NCI-H82 (cell line): ENCODE measurements around the gene COLEC12.

Experiments
- DNase-seq: peaks from one replicate; lab custom pipeline; 2025; lab: John Stamatoyannopoulos, UW

The COLEC12 gene

DNA sequence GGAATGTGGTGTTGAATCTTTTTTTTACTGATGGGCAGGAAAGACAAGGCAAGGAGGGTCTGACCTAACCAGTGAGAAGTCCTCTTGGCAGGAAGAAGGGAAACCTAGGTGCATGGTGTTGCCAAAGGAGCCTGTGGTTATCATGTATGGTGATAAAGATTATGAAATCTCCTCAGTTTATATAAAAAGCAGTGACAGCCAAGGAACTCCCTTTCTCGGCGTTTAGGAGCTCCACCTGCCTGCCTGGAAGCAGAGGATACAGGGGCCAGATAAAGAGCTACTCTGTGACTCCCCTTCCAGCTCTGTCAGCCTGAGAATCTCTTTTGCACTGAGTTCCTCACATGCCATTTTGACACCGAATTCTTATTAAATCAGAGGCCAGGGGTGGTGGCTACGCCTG, 26.1 kb downstream of the COLEC12 start:
- DNase-seq = no peak

GRCh38 chr18:473802-474201, 26.7 kb downstream of the COLEC12 start:
- no peak for DNase-seq

GRCh38 chr18:471716-472115, 28.8 kb downstream of the COLEC12 start:
- no peak for DNase-seq

- no peak for DNase-seq
Measured at GRCh38 chr18:470661-471501, 29.6 kb downstream of the COLEC12 start.

- peak; percentile 51 for DNase-seq
Measured at GRCh38 chr18:468955-469790, 31.3 kb downstream of the COLEC12 start.

GRCh38 chr18:463827-464541, 36.5 kb downstream of the COLEC12 start:
- DNase-seq = peak; percentile 44

- no peak for DNase-seq
Measured at GRCh38 chr18:463403-463802, 37.1 kb downstream of the COLEC12 start.

DNA sequence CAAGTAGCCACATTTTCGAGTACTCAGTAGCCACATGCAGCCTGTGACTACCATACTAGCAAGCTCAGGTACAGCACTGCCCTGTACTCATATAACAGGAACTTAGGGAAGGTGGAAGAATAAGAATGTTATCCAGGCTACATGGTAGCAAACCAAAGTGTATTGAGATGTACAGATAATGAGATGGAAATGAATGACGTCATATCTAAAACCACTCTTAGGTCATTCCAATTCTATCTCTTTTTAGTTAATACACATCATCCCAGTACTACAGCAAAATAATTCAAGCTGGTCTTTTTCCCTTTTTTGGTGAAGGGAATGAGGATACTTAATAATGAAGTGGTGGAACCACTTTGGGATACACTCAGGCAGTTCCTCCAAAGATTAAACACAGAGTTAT, 38.7 kb downstream of the COLEC12 start:
- no peak for DNase-seq

DNA sequence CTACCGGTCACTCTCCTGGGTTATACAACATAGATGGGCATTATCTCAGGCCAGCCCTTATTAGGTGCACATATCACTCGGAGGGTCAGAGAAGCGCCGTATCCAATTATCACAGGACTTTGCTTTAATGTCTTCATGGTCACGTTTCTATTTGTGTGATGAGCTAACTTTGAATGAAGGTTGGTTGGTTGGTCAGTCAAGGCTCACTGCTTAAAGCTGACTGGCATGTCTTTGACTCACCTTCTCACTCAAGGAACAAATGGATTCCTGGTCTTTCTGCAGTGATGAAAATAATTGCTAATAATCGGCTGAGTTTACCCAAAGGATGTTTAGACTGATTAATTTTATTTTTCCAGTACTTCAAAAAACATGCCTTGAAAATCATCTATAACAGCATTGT, 39.7 kb downstream of the COLEC12 start:
- no peak for DNase-seq

DNA sequence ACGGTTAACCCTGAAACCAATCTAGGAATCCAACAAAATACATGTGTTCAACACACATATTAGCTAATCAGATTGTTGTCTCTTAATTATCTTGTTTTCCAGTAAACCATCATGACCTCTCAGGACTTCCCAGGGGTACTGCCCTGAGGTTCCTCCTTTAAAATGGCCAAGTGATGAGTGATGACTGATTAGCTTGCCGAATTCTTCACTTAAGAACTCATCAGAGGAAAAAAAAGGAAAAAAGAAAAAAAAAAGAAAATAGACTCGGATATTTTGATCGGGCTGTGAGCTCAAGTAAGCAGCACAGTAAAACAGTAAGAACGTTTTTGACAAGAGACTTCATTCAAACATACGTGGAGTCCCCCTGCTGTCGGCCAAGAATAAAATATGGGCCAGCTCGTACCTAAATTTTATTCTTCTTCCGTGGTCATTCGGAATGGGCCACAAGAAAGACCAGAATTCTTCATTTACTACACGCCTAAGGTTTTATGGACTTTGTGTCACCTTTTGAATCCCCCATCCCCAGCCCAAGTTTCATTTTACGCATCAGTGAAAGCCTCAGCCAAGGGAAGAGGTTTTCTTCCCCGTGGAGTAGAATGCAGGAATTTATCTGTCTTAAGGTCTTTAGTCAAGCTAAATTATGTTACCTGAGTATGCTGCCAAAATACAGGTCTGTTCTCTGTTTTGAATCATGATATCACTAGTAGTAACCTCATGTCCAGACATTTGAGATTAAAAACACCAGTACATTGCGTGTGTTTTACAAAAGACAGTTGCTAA, 40.5 kb downstream of the COLEC12 start:
- DNase-seq = no peak

GRCh38 chr18:457521-458412, 42.7 kb downstream of the COLEC12 start:
- DNase-seq = no peak

GRCh38 chr18:457140-457519, 43.4 kb downstream of the COLEC12 start:
- DNase-seq = peak; percentile 97

- DNase-seq = no peak
Measured at GRCh38 chr18:456361-457139, 44.0 kb downstream of the COLEC12 start.

DNA sequence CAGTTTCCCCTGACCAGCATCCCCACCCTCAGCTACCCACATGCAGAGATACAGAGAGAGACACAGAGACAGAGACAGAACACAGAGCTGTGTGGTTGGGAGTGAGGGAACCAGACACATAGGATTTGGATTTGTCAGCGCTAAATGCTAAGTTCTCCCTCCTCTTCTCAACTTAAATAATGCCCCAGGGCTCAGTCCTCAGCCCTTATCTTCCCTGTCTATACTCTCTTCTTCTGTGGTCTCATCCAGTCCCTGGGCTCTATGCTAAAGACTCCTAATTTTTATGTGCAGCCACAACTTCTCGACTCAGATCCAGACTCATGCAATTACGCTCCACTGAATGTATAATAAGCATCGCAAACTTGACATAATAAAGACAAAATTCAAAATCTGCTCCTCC, 47.1 kb downstream of the COLEC12 start:
- DNase-seq = no peak

GRCh38 chr18:452816-453215, 47.7 kb downstream of the COLEC12 start:
- DNase-seq = no peak

GRCh38 chr18:449374-449773, 51.1 kb downstream of the COLEC12 start:
- DNase-seq = peak; percentile 82

DNA sequence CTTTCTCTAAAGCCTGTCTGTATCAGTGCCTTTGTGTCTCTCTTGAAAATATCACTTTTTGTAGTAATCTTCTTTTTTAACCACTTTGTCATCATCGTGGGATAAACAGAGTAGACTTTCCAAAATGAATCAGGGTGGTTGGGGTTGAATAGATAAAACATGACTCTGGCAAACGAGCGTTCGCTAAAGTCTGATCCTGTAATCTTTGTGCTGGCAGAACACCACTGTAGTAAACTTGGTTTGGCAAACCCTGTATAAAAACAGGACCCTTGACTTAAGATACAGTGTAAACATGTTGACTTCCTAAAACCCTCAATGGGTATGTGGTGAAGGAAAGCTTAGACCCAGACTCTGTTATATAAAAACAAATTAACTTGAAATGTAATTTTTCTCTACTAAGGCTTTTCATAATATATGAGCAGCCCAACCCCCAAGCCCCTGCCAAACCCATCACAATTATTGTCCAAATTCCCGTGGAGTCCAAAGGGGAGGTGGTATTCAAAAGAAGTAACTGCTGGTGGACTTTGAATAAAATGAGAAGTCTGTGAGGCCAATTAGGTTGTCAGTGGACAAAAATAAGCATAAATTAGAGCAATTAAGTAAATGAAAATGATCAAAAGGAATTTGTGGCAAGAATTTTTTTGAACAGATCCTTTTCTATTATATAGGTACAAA, 52.2 kb downstream of the COLEC12 start:
- no peak for DNase-seq

- DNase-seq = no peak
Measured at GRCh38 chr18:446941-447560, 53.5 kb downstream of the COLEC12 start.

GRCh38 chr18:445055-445454, 55.4 kb downstream of the COLEC12 start:
- no peak for DNase-seq
